HG03045 (cell line): ENCODE data around the gene HECTD1.
"Not testable (repeated sequence)": the region's sequence is repeated elsewhere in the genome, so short reads cannot be mapped to it uniquely, and the experiment has no call there.

ENCODE experiments used
- ATAC-seq: cut with Tn5 transposase; IDR thresholded peaks from one replicate; pipeline ENCODE4 v1.9.1; 2021; ENCODE audit warnings: mild to moderate bottlenecking, moderate library complexity; ENCODE audit not compliant: unreplicated experiment

The HECTD1 gene

GRCh38 chr14:31228533-31228932, 20.9 kb upstream of the HECTD1 start:
- ATAC-seq: no peak

GRCh38 chr14:31224808-31225207, 17.2 kb upstream of the HECTD1 start:
- ATAC-seq: no peak

- ATAC-seq: no peak
Observed at GRCh38 chr14:31223331-31223730, 15.7 kb upstream of the HECTD1 start.

- no peak for ATAC-seq
Observed at GRCh38 chr14:31222834-31223233, 15.2 kb upstream of the HECTD1 start.

GRCh38 chr14:31221266-31221665, 13.7 kb upstream of the HECTD1 start:
- ATAC-seq: no peak

GRCh38 chr14:31219169-31219568, 11.6 kb upstream of the HECTD1 start:
- ATAC-seq: no peak

- no peak for ATAC-seq
Observed at GRCh38 chr14:31216359-31216758, 8.8 kb upstream of the HECTD1 start.

GRCh38 chr14:31212893-31213292, 5.3 kb upstream of the HECTD1 start:
- no peak for ATAC-seq

- no peak for ATAC-seq
Observed at GRCh38 chr14:31209605-31210004, 2.0 kb upstream of the HECTD1 start.

GRCh38 chr14:31208546-31209424, 1.2 kb upstream of the HECTD1 start:
- ATAC-seq: no peak

GRCh38 chr14:31207287-31207754, 272 bp downstream of the HECTD1 start:
- ATAC-seq: peak; percentile 45

- peak; percentile 18 for ATAC-seq
Observed at GRCh38 chr14:31206536-31207286, 882 bp downstream of the HECTD1 start.

GRCh38 chr14:31205681-31206535, 1.7 kb downstream of the HECTD1 start:
- no peak for ATAC-seq

- ATAC-seq: no peak
Observed at GRCh38 chr14:31204593-31205534, 2.7 kb downstream of the HECTD1 start.

GRCh38 chr14:31203899-31204592, 3.5 kb downstream of the HECTD1 start:
- not testable (repeated sequence) for ATAC-seq

GRCh38 chr14:31203414-31203742, 4.2 kb downstream of the HECTD1 start:
- no peak for ATAC-seq

GRCh38 chr14:31201111-31201510, 6.5 kb downstream of the HECTD1 start:
- no peak for ATAC-seq

- no peak for ATAC-seq
Observed at GRCh38 chr14:31200702-31200990, 6.9 kb downstream of the HECTD1 start.

GRCh38 chr14:31197671-31198070, 9.9 kb downstream of the HECTD1 start:
- no peak for ATAC-seq
